ENCODE data around the gene ANP32B. TPM values are rescaled to one million over a fixed set of nuclear protein-coding genes. Genes with fewer than 3 reads are reported as not detected.
A peak's percentile ranks its signal among the peaks of the same experiment; 100 is the strongest.

The ANP32B gene
- total RNA-seq, 3 donors from 2014 or later = 37.0 to 54.7 (median 44.0) TPM

- no peak for DNase-seq (ENCODE audit: low spot score in 2 of 2)
- no peak for TF ChIP-seq POLR2AphosphoS5 (IDR thresholded peaks at IDR 0.05)
- H3K36me3 ChIP-seq = no peaks in the 10 kb centered on the region
- H3K4me1 ChIP-seq = no peaks in the 10 kb centered on the region
- H3K9me3 ChIP-seq = no peaks in the 10 kb centered on the region
- no peak overlapping the region for H3K27ac ChIP-seq
- no peak overlapping the region for H3K4me3 ChIP-seq
- intact Hi-C loops (cut with DNase I; ENCODE audit: low total_unique reads) = no loop called here
- H3K27me3 ChIP-seq = no peaks in the 10 kb centered on the region
Measured at GRCh38 chr9:98038958-98039357, 55.8 kb downstream of the ANP32B start.

- Histone ChIP-seq H3K4me3 (no peak overlapping the region), H3K4me1 (no peaks in the 10 kb centered on the region), H3K9me3 (no peaks in the 10 kb centered on the region), H3K36me3 (no peaks in the 10 kb centered on the region), H3K27ac (no peak overlapping the region), H3K27me3 (no peaks in the 10 kb centered on the region)
- no peak for DNase-seq (ENCODE audit: low spot score in 2 of 2)
- TF ChIP-seq POLR2AphosphoS5 (IDR thresholded peaks at IDR 0.05) = no peak
- TF ChIP-seq CTCF (IDR thresholded peaks at IDR 0.05) = no peak
- TF ChIP-seq POLR2A (IDR thresholded peaks at IDR 0.05) = no peak
- intact Hi-C loops (cut with DNase I; ENCODE audit: low total_unique reads) = no loop called here
Measured at GRCh38 chr9:98039607-98040017, 56.5 kb downstream of the ANP32B start.

DNA sequence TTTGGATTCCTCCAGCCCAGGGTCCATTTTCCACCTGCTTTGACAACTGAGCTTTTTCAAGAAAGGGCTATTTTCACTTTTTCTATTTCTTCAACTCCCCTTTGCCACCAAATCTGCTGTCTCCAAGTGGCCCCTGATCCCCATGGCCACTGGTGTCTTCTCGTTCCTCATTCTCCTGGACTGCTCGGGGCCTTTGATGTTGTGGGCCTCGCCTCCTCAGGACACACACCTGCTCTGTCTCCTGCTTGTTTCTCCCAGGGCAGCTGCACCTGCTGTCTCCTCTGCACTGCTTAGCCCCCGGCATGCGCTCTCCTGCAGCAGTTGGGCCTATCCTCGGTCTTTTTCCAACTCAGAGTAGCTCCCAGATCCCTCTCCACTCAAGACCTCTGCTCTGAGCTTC is 57.1 kb downstream of the ANP32B start:
- no peak for TF ChIP-seq POLR2AphosphoS5 (IDR thresholded peaks at IDR 0.05)
- no peak for TF ChIP-seq CTCF (IDR thresholded peaks at IDR 0.05)
- no peak for TF ChIP-seq POLR2A (IDR thresholded peaks at IDR 0.05)
- Histone ChIP-seq H3K36me3 (no peaks in the 10 kb centered on the region), H3K9me3 (no peaks in the 10 kb centered on the region), H3K4me1 (no peaks in the 10 kb centered on the region), H3K27ac (no peak overlapping the region), H3K27me3 (no peaks in the 10 kb centered on the region), H3K4me3 (no peak overlapping the region)
- intact Hi-C loops (cut with DNase I; ENCODE audit: low total_unique reads) = no loop called here
- no peak for DNase-seq (ENCODE audit: low spot score in 2 of 2)

- no peaks in the 10 kb centered on the region for H3K27me3 ChIP-seq
- intact Hi-C loops (cut with DNase I; ENCODE audit: low total_unique reads) = no loop called here
- H3K9me3 ChIP-seq = no peaks in the 10 kb centered on the region
- no peak overlapping the region for H3K27ac ChIP-seq
- DNase-seq (ENCODE audit: low spot score in 2 of 2) = no peak
- H3K36me3 ChIP-seq = no peaks in the 10 kb centered on the region
- H3K4me1 ChIP-seq = no peaks in the 10 kb centered on the region
- no peak overlapping the region for H3K4me3 ChIP-seq
- TF ChIP-seq POLR2AphosphoS5 (IDR thresholded peaks at IDR 0.05) (no peak), POLR2A (IDR thresholded peaks at IDR 0.05) (no peak), CTCF (IDR thresholded peaks at IDR 0.05) (no peak)
Measured at GRCh38 chr9:98043915-98044314, 60.8 kb downstream of the ANP32B start.

DNA sequence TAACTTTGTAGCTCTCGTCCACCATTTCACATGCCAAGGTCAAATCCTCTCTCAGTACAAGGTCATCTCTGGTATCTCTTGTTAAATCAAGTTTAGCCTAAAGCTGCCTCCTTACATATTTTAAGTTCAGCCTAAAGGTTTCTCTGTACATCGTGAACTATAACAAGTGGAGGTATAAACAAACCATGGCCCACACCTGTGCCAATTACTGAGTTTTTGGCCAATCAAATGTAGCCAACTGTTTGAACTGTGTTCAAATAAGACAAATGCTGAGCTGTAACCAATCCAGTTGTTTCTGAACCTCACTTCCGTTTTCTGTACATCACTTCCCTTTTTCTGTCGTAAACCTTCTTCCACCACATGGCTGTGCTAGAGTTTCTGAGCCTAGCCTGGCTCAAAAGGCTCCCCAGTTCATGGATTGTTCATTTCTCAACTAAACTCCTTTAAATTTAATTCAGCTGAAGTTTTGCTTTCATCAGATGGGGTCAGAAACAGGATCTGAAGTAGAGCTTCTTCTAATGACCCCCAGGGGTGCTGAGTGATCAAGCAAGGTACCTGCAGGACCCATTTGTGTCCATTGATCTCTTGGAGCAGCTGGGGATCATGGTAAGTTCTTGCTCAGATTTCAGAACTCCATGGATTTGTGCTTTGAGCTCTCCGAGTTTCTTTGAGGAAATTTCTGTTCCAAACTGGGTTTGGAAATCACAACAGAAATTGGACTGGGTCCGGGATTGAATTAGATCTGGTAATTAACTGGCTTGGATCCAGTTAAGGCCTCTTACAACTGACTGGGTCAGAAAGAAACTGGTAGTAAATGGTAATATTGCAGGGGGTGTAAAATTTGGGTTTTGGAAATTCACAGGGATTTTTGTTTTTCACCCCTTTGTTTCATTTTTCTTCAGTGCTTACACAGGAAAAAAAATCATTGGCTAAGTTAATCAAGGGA is 62.4 kb downstream of the ANP32B start:
- Histone ChIP-seq H3K27ac (no peak overlapping the region), H3K4me3 (peak overlapping the region in 1 of 3 donors; percentile 39), H3K36me3 (no peaks in the 10 kb centered on the region), H3K9me3 (no peaks in the 10 kb centered on the region), H3K4me1 (no peaks in the 10 kb centered on the region), H3K27me3 (no peaks in the 10 kb centered on the region)
- DNase-seq (ENCODE audit: low spot score in 2 of 2) = no peak
- intact Hi-C loops (cut with DNase I; ENCODE audit: low total_unique reads) = no loop called here
- TF ChIP-seq POLR2AphosphoS5 (IDR thresholded peaks at IDR 0.05) = no peak
- no peak for TF ChIP-seq POLR2A (IDR thresholded peaks at IDR 0.05)
- no peak for TF ChIP-seq CTCF (IDR thresholded peaks at IDR 0.05)
